Measurements from ENCODE around the gene PYROXD2. TPM values are rescaled to one million over a fixed set of nuclear protein-coding genes. Genes with fewer than 3 reads are reported as not detected.

The PYROXD2 gene
- total RNA-seq, 1 experiment from 2014 or later, result 8.1 TPM

DNA sequence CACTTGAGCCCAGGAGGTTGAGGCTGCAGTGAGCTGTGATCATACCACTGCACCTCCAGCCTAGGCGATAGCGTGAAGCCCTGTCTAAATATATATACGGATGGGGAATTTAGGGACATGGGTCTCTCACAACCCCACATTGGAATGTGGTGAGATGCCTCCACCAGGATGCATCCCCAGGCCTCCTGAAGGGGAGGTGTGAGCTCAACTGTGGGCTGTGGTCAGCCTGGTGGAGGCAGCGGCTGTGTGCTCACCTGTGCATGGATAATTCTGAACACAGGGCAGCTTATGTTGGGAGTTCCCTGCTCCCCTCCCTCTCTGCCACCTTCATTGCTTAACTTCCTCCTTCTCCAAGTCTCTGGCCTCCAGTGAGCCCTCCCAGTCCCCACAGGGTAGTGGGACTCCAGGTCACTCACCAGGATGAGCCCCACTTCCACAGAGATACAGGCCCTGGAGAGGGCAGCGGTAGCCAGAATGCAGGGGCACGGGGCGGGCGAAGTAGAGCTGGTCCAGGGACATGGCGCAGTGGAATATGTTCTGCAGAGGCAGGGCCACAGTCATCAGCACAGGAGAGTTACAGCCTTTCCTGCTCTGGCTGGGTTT lies 30.4 kb downstream of the PYROXD2 start:
- Mint-ChIP-seq H3K27ac (no peak overlapping the region), H3K36me3 (peaks cover 2% of the 10 kb centered on the region; the same call in 1 of the 2 replicates), H3K4me3 (no peak overlapping the region), H3K4me1 (peaks cover 13% of the 10 kb centered on the region), H3K27me3 (ENCODE audit: low read depth) (no peaks in the 10 kb centered on the region), H3K9me3 (no peaks in the 10 kb centered on the region)
- CTCF ChIA-PET, result no interaction called here
- POLR2A ChIA-PET, result interaction anchor here (1.0 kb wide), 1 partner anchor 18 kb away, joined by 3 read pairs; no protein-coding TSS in a partner anchor
- DNase-seq (ENCODE audit: low spot score), result no peak
- no peak for ATAC-seq
- TF ChIP-seq, protein P1, sequence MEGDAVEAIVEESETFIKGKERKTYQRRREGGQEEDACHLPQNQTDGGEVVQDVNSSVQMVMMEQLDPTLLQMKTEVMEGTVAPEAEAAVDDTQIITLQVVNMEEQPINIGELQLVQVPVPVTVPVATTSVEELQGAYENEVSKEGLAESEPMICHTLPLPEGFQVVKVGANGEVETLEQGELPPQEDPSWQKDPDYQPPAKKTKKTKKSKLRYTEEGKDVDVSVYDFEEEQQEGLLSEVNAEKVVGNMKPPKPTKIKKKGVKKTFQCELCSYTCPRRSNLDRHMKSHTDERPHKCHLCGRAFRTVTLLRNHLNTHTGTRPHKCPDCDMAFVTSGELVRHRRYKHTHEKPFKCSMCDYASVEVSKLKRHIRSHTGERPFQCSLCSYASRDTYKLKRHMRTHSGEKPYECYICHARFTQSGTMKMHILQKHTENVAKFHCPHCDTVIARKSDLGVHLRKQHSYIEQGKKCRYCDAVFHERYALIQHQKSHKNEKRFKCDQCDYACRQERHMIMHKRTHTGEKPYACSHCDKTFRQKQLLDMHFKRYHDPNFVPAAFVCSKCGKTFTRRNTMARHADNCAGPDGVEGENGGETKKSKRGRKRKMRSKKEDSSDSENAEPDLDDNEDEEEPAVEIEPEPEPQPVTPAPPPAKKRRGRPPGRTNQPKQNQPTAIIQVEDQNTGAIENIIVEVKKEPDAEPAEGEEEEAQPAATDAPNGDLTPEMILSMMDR (IDR thresholded peaks at IDR 0.05), result no peak
- TF ChIP-seq CBFB (CRISPR knock-in tag; IDR thresholded peaks at IDR 0.05; ENCODE audit: low read depth), result no peak
- TF ChIP-seq, protein P2, sequence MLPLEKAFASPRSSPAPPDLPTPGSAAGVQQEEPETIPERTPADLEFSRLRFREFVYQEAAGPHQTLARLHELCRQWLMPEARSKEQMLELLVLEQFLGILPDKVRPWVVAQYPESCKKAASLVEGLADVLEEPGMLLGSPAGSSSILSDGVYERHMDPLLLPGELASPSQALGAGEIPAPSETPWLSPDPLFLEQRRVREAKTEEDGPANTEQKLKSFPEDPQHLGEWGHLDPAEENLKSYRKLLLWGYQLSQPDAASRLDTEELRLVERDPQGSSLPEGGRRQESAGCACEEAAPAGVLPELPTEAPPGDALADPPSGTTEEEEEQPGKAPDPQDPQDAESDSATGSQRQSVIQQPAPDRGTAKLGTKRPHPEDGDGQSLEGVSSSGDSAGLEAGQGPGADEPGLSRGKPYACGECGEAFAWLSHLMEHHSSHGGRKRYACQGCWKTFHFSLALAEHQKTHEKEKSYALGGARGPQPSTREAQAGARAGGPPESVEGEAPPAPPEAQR (CRISPR knock-in tag; IDR thresholded peaks at IDR 0.05), result no peak
- no peak for TF ChIP-seq ZNF317 (CRISPR knock-in tag; IDR thresholded peaks at IDR 0.05; ENCODE audit: borderline replicate concordance, low read depth)
- no peak for TF ChIP-seq ATF1 (CRISPR knock-in tag; IDR thresholded peaks at IDR 0.05)
- TF ChIP-seq ZNF121 (CRISPR knock-in tag; IDR thresholded peaks at IDR 0.05), result no peak
- TF ChIP-seq ZNF396 (CRISPR knock-in tag; IDR thresholded peaks at IDR 0.05; ENCODE audit: borderline replicate concordance), result no peak
- TF ChIP-seq, protein P3, sequence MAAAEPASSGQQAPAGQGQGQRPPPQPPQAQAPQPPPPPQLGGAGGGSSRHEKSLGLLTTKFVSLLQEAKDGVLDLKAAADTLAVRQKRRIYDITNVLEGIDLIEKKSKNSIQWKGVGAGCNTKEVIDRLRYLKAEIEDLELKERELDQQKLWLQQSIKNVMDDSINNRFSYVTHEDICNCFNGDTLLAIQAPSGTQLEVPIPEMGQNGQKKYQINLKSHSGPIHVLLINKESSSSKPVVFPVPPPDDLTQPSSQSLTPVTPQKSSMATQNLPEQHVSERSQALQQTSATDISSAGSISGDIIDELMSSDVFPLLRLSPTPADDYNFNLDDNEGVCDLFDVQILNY (CRISPR knock-in tag; IDR thresholded peaks at IDR 0.05), result no peak
- TF ChIP-seq MYBL2 (CRISPR knock-in tag; IDR thresholded peaks at IDR 0.05), result no peak
- TF ChIP-seq, protein P4, sequence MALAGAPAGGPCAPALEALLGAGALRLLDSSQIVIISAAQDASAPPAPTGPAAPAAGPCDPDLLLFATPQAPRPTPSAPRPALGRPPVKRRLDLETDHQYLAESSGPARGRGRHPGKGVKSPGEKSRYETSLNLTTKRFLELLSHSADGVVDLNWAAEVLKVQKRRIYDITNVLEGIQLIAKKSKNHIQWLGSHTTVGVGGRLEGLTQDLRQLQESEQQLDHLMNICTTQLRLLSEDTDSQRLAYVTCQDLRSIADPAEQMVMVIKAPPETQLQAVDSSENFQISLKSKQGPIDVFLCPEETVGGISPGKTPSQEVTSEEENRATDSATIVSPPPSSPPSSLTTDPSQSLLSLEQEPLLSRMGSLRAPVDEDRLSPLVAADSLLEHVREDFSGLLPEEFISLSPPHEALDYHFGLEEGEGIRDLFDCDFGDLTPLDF (CRISPR knock-in tag; IDR thresholded peaks at IDR 0.05), result no peak
- TF ChIP-seq, protein P5, sequence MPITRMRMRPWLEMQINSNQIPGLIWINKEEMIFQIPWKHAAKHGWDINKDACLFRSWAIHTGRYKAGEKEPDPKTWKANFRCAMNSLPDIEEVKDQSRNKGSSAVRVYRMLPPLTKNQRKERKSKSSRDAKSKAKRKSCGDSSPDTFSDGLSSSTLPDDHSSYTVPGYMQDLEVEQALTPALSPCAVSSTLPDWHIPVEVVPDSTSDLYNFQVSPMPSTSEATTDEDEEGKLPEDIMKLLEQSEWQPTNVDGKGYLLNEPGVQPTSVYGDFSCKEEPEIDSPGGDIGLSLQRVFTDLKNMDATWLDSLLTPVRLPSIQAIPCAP (CRISPR knock-in tag; IDR thresholded peaks at IDR 0.05), result no peak
- TF ChIP-seq, protein P6, sequence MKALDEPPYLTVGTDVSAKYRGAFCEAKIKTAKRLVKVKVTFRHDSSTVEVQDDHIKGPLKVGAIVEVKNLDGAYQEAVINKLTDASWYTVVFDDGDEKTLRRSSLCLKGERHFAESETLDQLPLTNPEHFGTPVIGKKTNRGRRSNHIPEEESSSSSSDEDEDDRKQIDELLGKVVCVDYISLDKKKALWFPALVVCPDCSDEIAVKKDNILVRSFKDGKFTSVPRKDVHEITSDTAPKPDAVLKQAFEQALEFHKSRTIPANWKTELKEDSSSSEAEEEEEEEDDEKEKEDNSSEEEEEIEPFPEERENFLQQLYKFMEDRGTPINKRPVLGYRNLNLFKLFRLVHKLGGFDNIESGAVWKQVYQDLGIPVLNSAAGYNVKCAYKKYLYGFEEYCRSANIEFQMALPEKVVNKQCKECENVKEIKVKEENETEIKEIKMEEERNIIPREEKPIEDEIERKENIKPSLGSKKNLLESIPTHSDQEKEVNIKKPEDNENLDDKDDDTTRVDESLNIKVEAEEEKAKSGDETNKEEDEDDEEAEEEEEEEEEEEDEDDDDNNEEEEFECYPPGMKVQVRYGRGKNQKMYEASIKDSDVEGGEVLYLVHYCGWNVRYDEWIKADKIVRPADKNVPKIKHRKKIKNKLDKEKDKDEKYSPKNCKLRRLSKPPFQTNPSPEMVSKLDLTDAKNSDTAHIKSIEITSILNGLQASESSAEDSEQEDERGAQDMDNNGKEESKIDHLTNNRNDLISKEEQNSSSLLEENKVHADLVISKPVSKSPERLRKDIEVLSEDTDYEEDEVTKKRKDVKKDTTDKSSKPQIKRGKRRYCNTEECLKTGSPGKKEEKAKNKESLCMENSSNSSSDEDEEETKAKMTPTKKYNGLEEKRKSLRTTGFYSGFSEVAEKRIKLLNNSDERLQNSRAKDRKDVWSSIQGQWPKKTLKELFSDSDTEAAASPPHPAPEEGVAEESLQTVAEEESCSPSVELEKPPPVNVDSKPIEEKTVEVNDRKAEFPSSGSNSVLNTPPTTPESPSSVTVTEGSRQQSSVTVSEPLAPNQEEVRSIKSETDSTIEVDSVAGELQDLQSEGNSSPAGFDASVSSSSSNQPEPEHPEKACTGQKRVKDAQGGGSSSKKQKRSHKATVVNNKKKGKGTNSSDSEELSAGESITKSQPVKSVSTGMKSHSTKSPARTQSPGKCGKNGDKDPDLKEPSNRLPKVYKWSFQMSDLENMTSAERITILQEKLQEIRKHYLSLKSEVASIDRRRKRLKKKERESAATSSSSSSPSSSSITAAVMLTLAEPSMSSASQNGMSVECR (CRISPR knock-in tag; IDR thresholded peaks at IDR 0.05; ENCODE audit: borderline replicate concordance), result no peak
- no peak for TF ChIP-seq ELF4 (CRISPR knock-in tag; IDR thresholded peaks at IDR 0.05; ENCODE audit: low read depth)
- TF ChIP-seq, protein P7, sequence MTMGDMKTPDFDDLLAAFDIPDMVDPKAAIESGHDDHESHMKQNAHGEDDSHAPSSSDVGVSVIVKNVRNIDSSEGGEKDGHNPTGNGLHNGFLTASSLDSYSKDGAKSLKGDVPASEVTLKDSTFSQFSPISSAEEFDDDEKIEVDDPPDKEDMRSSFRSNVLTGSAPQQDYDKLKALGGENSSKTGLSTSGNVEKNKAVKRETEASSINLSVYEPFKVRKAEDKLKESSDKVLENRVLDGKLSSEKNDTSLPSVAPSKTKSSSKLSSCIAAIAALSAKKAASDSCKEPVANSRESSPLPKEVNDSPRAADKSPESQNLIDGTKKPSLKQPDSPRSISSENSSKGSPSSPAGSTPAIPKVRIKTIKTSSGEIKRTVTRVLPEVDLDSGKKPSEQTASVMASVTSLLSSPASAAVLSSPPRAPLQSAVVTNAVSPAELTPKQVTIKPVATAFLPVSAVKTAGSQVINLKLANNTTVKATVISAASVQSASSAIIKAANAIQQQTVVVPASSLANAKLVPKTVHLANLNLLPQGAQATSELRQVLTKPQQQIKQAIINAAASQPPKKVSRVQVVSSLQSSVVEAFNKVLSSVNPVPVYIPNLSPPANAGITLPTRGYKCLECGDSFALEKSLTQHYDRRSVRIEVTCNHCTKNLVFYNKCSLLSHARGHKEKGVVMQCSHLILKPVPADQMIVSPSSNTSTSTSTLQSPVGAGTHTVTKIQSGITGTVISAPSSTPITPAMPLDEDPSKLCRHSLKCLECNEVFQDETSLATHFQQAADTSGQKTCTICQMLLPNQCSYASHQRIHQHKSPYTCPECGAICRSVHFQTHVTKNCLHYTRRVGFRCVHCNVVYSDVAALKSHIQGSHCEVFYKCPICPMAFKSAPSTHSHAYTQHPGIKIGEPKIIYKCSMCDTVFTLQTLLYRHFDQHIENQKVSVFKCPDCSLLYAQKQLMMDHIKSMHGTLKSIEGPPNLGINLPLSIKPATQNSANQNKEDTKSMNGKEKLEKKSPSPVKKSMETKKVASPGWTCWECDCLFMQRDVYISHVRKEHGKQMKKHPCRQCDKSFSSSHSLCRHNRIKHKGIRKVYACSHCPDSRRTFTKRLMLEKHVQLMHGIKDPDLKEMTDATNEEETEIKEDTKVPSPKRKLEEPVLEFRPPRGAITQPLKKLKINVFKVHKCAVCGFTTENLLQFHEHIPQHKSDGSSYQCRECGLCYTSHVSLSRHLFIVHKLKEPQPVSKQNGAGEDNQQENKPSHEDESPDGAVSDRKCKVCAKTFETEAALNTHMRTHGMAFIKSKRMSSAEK (CRISPR knock-in tag; IDR thresholded peaks at IDR 0.05; ENCODE audit: borderline replicate concordance), result no peak
- no peak for TF ChIP-seq SOX15 (CRISPR knock-in tag; IDR thresholded peaks at IDR 0.05)
- TF ChIP-seq, protein P8, sequence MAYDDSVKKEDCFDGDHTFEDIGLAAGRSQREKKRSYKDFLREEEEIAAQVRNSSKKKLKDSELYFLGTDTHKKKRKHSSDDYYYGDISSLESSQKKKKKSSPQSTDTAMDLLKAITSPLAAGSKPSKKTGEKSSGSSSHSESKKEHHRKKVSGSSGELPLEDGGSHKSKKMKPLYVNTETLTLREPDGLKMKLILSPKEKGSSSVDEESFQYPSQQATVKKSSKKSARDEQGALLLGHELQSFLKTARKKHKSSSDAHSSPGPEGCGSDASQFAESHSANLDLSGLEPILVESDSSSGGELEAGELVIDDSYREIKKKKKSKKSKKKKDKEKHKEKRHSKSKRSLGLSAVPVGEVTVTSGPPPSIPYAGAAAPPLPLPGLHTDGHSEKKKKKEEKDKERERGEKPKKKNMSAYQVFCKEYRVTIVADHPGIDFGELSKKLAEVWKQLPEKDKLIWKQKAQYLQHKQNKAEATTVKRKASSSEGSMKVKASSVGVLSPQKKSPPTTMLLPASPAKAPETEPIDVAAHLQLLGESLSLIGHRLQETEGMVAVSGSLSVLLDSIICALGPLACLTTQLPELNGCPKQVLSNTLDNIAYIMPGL (CRISPR knock-in tag; IDR thresholded peaks at IDR 0.05), result no peak
- TF ChIP-seq FOXK1 (CRISPR knock-in tag; IDR thresholded peaks at IDR 0.05), result no peak
- no peak for TF ChIP-seq JAZF1 (CRISPR knock-in tag; IDR thresholded peaks at IDR 0.05)
- no peak for TF ChIP-seq FOXJ3 (CRISPR knock-in tag; IDR thresholded peaks at IDR 0.05; ENCODE audit: borderline replicate concordance)

Measured in WTC11 (cell line).